ENCODE measurements around the gene AFF3. TPM values are rescaled to one million over a fixed set of nuclear protein-coding genes. Genes with fewer than 3 reads are reported as not detected.

The AFF3 gene
- total and polyA plus RNA-seq, 2 of the 8 experiments (the other 6 are each of a cell fraction or from before 2014, with no cell fraction given) = 0.27 to 3.0 TPM

DNA sequence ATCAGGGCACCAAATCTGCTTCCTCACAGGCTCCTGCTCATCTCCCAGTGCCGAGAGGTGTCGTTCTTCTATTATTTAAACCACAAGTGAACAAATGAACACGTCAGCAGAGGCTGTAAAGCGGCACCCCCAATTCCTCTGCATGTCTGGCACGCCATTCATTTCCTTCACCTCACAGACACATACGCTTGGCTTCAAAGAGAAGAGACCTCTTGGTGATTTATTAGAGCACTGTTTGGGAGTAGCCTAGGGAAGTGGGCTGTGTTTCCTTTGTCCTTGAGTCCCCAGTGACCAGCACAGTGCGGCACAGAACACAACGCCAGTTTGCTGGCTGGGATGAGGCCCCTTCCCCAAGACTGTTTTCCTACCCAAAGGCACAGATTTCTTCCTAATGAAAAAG, 468.3 kb downstream of the AFF3 start (continued):
- TF ChIP-seq CHD7 (IDR thresholded peaks at IDR 0.05; ENCODE audit: insufficient replicate concordance, low read length) (no peak), SIN3A (conservative IDR thresholded peaks at IDR 0.05 in 1 of 2, IDR thresholded peaks at IDR 0.05 in 1 of 2; ENCODE audit: low read depth in 1 of 2, low read length in 2 of 2) (no peak), CBX8 (IDR thresholded peaks at IDR 0.05; ENCODE audit: borderline replicate concordance, low read depth, low read length) (no peak), SP2 (IDR thresholded peaks at IDR 0.05; ENCODE audit: low read length) (no peak), JUND (IDR thresholded peaks at IDR 0.05; ENCODE audit: low read length) (no peak), PHF8 (conservative IDR thresholded peaks at IDR 0.05; ENCODE audit: low read depth, low read length) (no peak), CHD1 (IDR thresholded peaks at IDR 0.05; ENCODE audit: low read depth, low read length) (no peak)
- TF ChIP-seq, protein P1, sequence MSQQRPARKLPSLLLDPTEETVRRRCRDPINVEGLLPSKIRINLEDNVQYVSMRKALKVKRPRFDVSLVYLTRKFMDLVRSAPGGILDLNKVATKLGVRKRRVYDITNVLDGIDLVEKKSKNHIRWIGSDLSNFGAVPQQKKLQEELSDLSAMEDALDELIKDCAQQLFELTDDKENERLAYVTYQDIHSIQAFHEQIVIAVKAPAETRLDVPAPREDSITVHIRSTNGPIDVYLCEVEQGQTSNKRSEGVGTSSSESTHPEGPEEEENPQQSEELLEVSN (IDR thresholded peaks at IDR 0.05) = no peak
